ENCODE measurements around the gene CSF1.

The CSF1 gene

DNA sequence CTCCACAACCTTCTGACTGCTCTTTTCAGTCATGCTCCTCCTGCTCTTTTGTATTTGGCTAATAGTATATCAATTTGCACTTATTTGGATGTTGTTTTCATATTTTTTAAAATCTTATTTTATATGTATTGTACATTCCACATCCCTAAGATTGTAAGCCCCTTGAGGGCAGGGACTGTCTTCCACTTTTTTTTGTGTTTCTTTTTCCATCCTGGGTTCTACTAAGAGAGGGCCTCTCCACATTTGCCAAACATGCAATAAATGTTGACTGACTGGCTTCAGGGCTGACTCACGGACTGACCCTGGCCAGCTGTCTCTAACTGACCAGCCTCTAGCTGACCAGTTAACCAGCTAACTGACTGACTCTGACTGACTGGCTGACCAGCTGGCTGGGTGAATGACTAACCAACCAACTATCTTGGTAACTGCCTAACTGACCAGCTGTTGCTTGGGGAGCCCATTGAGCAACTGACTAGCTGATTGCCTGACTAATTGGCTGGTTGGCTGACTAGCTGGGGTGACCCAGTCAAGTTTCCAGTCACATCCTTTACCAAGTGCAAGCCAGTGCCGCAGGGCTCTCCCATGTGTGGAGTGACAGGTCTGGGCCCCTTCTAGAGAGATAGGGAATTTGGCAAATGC, 16.1 kb downstream of the CSF1 start:
- TF ChIP-seq POLR2A (IDR thresholded peaks at IDR 0.05; ENCODE audit: low read depth, low read length) = no peak
- DNase-seq (ENCODE audit: insufficient read length, low spot score) (no peak), FAIRE-seq (no peak)

DNA sequence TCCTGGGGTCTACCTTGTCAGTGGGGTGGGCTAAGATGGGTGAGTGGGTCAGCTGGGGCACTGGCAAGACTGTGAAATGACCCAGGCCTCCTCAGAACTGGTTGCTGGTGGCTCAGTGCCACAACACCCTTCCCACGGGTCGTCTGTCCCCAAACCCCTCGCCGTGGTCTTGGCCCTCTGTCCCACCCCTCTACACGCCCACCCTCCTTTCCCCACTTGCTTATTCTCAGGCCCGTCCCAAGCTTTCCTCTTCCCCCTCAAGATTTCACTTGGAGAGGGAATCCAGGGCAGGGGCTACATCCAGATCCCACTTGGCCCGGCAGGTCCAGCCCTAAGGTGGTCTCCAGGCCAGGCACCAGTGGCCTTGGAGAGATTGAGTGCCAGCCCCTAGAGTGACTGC, 16.7 kb downstream of the CSF1 start:
- no peak for FAIRE-seq

DNA sequence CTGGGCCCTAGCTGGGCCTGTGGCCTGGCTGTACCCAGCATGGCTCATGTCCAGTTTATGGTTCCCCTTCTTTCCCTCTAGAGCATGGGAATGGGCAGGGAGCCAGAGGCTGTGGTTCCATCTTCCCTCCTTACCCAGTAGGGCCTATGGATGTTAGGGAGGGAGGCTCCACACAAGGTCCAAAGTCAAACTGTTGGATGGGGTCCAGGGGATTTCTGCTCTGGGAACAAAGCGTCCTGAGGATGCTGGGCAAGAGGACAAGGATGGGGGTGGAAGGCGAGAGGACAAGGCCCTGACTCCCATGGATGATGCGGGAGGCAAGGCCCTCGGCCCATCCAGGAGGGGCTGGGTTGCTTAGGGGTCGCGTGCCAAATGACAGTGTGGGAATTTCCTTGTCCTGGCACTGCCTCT, 17.3 kb downstream of the CSF1 start:
- TF ChIP-seq POLR2A (IDR thresholded peaks at IDR 0.05; ENCODE audit: low read depth, low read length) = no peak
- FAIRE-seq = no peak
- no peak for DNase-seq (ENCODE audit: insufficient read length, low spot score)

More for the DNA sequence above, 16.7 kb downstream of the CSF1 start:
- TF ChIP-seq POLR2A (IDR thresholded peaks at IDR 0.05; ENCODE audit: low read depth, low read length) = no peak
- DNase-seq (ENCODE audit: insufficient read length, low spot score) = no peak

DNA sequence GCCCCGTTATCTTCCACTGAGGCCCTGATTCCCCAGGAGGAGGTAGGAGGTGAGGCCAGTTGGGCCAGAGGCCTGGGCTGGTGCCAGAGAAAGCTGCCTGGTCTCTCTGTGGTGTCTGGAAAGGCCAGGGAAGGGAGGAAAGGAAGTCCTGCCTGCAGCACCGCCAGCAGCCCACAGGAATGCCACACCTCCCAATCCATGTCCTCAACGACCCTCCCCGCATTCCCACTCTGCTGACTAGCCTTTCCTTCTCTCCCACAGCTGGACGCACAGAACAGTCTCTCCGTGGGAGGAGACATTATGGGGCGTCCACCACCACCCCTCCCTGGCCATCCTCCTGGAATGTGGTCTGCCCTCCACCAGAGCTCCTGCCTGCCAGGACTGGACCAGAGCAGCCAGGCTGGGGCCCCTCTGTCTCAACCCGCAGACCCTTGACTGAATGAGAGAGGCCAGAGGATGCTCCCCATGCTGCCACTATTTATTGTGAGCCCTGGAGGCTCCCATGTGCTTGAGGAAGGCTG, 18.0 kb downstream of the CSF1 start:
- FAIRE-seq (no peak), DNase-seq (ENCODE audit: insufficient read length, low spot score) (no peak)
- TF ChIP-seq POLR2A (IDR thresholded peaks at IDR 0.05; ENCODE audit: low read depth, low read length) = no peak

- no peak for FAIRE-seq
- no peak for DNase-seq (ENCODE audit: insufficient read length, low spot score)
- TF ChIP-seq POLR2A (IDR thresholded peaks at IDR 0.05; ENCODE audit: low read depth, low read length) = no peak
Observed at GRCh38 chr1:109929170-109929569, 18.5 kb downstream of the CSF1 start.

- TF ChIP-seq POLR2A (IDR thresholded peaks at IDR 0.05; ENCODE audit: low read depth, low read length) = no peak
- DNase-seq (ENCODE audit: insufficient read length, low spot score) (no peak), FAIRE-seq (no peak)
Observed at GRCh38 chr1:109929588-109930251, 19.1 kb downstream of the CSF1 start.

DNA sequence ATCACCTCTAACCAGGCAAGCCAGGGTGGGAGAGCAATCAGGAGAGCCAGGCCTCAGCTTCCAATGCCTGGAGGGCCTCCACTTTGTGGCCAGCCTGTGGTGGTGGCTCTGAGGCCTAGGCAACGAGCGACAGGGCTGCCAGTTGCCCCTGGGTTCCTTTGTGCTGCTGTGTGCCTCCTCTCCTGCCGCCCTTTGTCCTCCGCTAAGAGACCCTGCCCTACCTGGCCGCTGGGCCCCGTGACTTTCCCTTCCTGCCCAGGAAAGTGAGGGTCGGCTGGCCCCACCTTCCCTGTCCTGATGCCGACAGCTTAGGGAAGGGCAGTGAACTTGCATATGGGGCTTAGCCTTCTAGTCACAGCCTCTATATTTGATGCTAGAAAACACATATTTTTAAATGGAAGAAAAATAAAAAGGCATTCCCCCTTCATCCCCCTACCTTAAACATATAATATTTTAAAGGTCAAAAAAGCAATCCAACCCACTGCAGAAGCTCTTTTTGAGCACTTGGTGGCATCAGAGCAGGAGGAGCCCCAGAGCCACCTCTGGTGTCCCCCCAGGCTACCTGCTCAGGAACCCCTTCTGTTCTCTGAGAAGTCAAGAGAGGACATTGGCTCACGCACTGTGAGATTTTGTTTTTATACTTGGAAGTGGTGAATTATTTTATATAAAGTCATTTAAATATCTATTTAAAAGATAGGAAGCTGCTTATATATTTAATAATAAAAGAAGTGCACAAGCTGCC, 19.8 kb downstream of the CSF1 start:
- no peak for FAIRE-seq
- TF ChIP-seq POLR2A (IDR thresholded peaks at IDR 0.05; ENCODE audit: low read depth, low read length) = no peak

DNA sequence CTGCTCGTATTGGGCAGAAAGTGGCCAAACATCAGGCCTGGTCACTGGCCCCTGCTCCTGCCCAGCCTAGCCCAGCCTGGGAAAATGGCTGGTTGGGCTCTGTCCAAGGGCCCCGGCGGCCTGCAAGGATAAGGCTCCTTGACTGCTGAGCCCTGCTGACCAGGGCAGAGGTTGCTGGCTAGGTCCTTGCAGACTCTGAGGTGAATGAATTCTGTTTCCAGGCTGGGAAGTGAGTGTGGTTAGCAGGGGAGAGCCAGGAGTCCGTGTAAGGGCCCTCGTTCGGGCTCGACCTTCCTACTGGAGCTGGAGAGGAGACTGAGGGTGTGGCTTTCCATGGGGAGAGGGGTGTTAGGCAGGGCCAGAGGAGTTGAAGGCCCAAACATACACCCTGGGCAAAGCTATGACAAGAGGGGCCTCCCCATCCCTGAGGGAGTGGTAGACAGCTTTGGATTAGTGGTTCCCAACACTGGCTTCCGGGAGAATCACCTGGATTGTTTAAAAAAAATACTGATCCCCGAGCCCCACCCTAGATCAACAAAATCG, 20.6 kb downstream of the CSF1 start:
- no peak for TF ChIP-seq POLR2A (IDR thresholded peaks at IDR 0.05; ENCODE audit: low read depth, low read length)
- DNase-seq (ENCODE audit: insufficient read length, low spot score) (no peak), FAIRE-seq (no peak)

More for the DNA sequence above, 19.8 kb downstream of the CSF1 start:
- no peak for DNase-seq (ENCODE audit: insufficient read length, low spot score)

DNA sequence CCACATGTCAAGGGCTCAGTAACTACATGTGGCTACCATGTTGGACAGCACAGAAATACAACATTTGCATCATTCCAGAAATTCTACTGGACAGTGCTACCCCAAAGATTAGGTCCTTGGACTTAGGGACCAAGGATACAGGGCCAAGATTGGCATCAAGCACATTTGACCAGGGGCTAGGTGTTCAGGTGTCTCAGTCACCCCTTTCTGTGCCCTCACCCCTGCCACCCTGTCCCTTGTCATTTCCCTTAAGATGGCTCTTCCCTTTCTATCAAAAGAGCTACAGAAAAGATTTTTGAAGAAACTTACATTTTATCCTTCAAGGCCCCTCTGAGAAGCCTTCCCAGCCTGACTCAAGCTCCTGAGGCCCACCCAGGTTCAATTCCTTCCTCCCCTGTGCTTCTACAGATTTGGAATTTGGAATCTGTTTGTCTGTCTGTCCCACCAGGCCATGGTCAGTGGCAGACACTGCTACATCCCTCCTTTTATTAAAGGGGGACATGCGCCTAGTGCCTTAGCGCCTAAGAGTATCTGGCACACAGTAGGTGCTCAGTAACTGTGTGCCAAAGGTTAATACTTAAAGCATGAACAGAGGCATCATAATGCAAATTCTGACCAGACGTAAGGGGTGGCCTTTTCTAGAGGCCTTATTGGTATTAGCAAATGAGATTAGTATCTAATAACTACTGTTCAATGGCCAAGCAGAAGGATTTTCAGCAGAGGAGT, 21.4 kb downstream of the CSF1 start:
- FAIRE-seq (no peak), DNase-seq (ENCODE audit: insufficient read length, low spot score) (no peak)
- no peak for TF ChIP-seq POLR2A (IDR thresholded peaks at IDR 0.05; ENCODE audit: low read depth, low read length)

DNA sequence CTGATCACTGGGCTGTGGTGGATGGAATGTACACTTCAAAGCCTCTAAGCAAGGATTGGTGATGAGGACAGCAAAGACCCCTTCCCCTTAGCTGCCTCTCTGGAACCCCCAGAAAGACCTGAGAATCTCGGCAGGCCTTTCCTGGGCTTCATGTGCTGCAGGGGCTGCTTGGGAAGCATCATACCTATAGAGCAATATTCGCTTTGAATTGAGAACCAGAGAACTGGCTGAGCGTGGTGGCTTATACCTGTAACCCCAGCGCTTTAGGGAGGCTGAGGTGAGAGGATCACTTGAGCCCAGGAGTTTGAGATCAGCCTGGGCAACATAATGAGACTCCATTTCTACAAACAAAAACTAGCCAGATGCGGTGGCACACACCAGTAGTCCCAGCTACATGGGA, 22.0 kb downstream of the CSF1 start:
- no peak for FAIRE-seq
- no peak for TF ChIP-seq POLR2A (IDR thresholded peaks at IDR 0.05; ENCODE audit: low read depth, low read length)
- no peak for DNase-seq (ENCODE audit: insufficient read length, low spot score)

DNA sequence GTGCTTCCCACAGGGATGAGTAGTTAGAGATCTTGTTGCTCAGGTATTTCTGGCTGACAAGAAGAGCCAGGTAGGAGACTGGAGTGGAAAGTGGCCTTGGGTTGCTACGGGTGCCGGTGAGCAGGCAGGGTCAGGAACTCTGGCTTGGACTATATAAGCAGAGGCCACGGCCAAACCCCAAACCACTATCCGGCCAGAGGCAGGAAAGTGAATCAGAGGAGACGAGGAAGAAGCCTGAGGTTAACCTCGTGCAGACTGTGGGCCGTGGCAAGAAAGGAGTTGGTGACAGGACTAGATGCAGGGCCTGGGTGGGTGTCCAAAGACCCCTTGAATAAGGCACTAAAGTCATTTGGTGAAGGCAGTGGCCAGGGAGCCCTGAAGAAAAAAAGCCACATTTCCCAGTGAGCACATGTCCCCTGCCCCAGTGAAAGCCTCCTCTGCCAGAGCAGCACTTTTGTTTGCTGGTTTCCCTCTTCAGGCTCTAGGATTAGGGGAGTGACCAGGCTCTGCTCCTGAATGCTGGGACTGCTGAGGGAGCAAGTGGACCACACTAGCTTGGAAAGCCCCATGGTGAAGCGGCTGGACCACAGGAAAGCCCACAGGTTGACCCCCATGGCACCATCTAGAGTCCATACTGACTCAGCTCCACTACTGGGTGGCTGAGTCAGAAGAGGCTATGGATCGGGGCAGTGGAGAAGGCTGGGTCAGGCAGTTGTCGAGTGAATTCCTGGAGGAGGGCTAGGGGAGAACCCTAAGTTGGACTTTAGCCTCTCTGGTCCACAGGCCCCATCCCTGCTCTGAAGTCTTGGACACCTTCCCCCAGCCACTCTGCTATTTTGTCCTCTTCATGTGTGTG, 23.4 kb downstream of the CSF1 start:
- FAIRE-seq (peak; percentile 70), DNase-seq (ENCODE audit: insufficient read length, low spot score) (peak; percentile 77)

GRCh38 chr1:109935451-109935900, 24.8 kb downstream of the CSF1 start:
- TF ChIP-seq POLR2A (IDR thresholded peaks at IDR 0.05; ENCODE audit: low read depth, low read length) = no peak
- DNase-seq (ENCODE audit: insufficient read length, low spot score) (no peak), FAIRE-seq (no peak)

More for the DNA sequence above, 23.4 kb downstream of the CSF1 start:
- no peak for TF ChIP-seq POLR2A (IDR thresholded peaks at IDR 0.05; ENCODE audit: low read depth, low read length)

DNA sequence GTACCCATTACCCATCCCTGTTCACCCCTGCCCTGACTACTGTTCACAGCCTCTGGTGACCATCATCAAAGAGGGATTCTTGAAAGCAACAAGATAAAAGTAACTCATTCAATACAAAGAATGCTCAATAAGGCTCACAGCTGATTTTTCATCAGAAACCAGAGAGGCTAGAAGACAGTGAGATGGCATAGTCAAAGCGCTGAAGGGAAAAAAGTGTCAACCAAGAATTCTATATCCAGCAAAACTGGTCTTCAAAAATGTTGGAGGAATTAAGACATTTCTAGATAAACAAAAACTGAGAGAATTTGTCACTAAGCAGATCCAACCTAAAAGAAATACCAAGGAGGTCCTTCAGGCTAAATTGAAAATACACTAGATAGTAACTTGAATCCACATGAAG, 27.1 kb downstream of the CSF1 start:
- FAIRE-seq (no peak), DNase-seq (ENCODE audit: insufficient read length, low spot score) (no peak)

More for the DNA sequence above, 27.1 kb downstream of the CSF1 start:
- no peak for TF ChIP-seq POLR2A (IDR thresholded peaks at IDR 0.05; ENCODE audit: low read depth, low read length)
